Effector memory CD8-positive, alpha-beta T cell (primary cell): ENCODE results near the gene SMYD3.

ENCODE experiments used
- ATAC-seq: fragments of 150-1000 bp; cut with Tn5 transposase; replicated peaks from 2 replicates; pipeline ENCODE4 v1.10.0; 2021; ENCODE audit warnings: mild to moderate bottlenecking, moderate library complexity
- DNase-seq, 3 experiments: peaks; one replicate each; pipeline ENCODE4 v3.0.0; 2021
- H3K27ac Mint-ChIP-seq, 2 donors: one replicate each; pipeline ENCODE4 v1.8.0; 2022; ENCODE audit warnings: mild to moderate bottlenecking in 2 of 2, mixed read lengths in 2 of 2, moderate library complexity in 2 of 2
- H3K27me3 Mint-ChIP-seq, 2 donors: one replicate each; pipeline ENCODE4 v1.8.0; 2022; ENCODE audit warnings: mixed read lengths in 2 of 2
- H3K36me3 Mint-ChIP-seq: one replicate; pipeline ENCODE4 v1.8.0; 2022; ENCODE audit warnings: mild to moderate bottlenecking, moderate library complexity, mixed read lengths; ENCODE audit not compliant: insufficient read depth
- H3K4me1 Mint-ChIP-seq, 2 donors: one replicate each; pipeline ENCODE4 v1.8.0; 2022; ENCODE audit warnings: low read depth in 2 of 2, mixed read lengths in 2 of 2
- H3K4me3 Mint-ChIP-seq, 2 donors: one replicate each; pipeline ENCODE4 v1.8.0; 2022; ENCODE audit warnings: mild to moderate bottlenecking in 2 of 2, mixed read lengths in 2 of 2, moderate library complexity in 2 of 2
- H3K9me3 Mint-ChIP-seq, 2 donors: one replicate each; pipeline ENCODE4 v1.8.0; 2022; ENCODE audit warnings: mixed read lengths in 2 of 2

The SMYD3 gene

GRCh38 chr1:246138781-246139180 is 368.3 kb downstream of the SMYD3 start:
- H3K27me3 Mint-ChIP-seq = no peaks in the 10 kb centered on the region
- no peak overlapping the region for H3K4me3 Mint-ChIP-seq
- H3K9me3 Mint-ChIP-seq = no peaks in the 10 kb centered on the region
- H3K27ac Mint-ChIP-seq = peak overlapping the region in 1 of 2 donors; percentile 54
- peaks cover 7% of the 10 kb centered on the region for H3K36me3 Mint-ChIP-seq
- peaks cover 0 to 5% of the 10 kb centered on the region in 2 donors for H3K4me1 Mint-ChIP-seq
- no peak for DNase-seq
- no peak for ATAC-seq

DNA sequence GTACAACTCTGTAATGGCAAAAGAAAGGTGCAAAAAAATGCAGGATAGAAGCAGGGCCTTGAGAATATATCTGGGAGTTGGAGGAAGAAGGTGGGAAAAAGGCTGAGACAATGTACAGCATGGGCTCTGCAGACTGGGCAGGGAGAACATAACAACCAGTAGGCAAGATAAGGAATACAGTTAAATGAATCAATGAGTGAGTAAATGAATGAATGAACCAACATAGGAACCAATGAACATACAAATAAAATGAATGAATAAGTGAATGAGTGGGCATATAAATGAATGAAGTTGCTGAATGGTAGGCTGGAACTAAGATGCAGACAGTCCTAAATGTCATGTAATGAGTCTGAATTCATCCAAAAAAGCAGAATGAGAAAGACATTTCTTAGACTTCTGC is 370.6 kb downstream of the SMYD3 start:
- DNase-seq = no peak
- no peak overlapping the region for H3K27ac Mint-ChIP-seq

GRCh38 chr1:246134789-246135188 is 372.3 kb downstream of the SMYD3 start:
- Mint-ChIP-seq H3K4me3 (no peak overlapping the region), H3K36me3 (peaks cover 7% of the 10 kb centered on the region), H3K9me3 (no peaks in the 10 kb centered on the region), H3K4me1 (peaks cover 0 to 5% of the 10 kb centered on the region in 2 donors), H3K27me3 (no peaks in the 10 kb centered on the region), H3K27ac (no peak overlapping the region)
- DNase-seq = no peak
- ATAC-seq = no peak

More for the DNA sequence above, 370.6 kb downstream of the SMYD3 start:
- no peak for ATAC-seq
- Mint-ChIP-seq H3K9me3 (no peaks in the 10 kb centered on the region), H3K4me3 (no peak overlapping the region), H3K27me3 (no peaks in the 10 kb centered on the region), H3K4me1 (peaks cover 0 to 5% of the 10 kb centered on the region in 2 donors), H3K36me3 (peaks cover 7% of the 10 kb centered on the region)

GRCh38 chr1:246131095-246131494 is 376.0 kb downstream of the SMYD3 start:
- no peaks in the 10 kb centered on the region for H3K27me3 Mint-ChIP-seq
- H3K9me3 Mint-ChIP-seq = no peaks in the 10 kb centered on the region
- H3K4me1 Mint-ChIP-seq = peaks cover 0 to under 1% of the 10 kb centered on the region in 2 donors
- no peak overlapping the region for H3K4me3 Mint-ChIP-seq
- H3K27ac Mint-ChIP-seq = no peak overlapping the region
- DNase-seq (no peak), ATAC-seq (no peak)
- H3K36me3 Mint-ChIP-seq = peaks cover 8% of the 10 kb centered on the region

- ATAC-seq (no peak), DNase-seq (no peak)
- H3K4me1 Mint-ChIP-seq = no peaks in the 10 kb centered on the region
- H3K27me3 Mint-ChIP-seq = no peaks in the 10 kb centered on the region
- H3K9me3 Mint-ChIP-seq = no peaks in the 10 kb centered on the region
- H3K27ac Mint-ChIP-seq = no peak overlapping the region
- H3K4me3 Mint-ChIP-seq = no peak overlapping the region
- H3K36me3 Mint-ChIP-seq = peaks cover 5% of the 10 kb centered on the region
Measured at GRCh38 chr1:246128494-246129069, 378.5 kb downstream of the SMYD3 start.

DNA sequence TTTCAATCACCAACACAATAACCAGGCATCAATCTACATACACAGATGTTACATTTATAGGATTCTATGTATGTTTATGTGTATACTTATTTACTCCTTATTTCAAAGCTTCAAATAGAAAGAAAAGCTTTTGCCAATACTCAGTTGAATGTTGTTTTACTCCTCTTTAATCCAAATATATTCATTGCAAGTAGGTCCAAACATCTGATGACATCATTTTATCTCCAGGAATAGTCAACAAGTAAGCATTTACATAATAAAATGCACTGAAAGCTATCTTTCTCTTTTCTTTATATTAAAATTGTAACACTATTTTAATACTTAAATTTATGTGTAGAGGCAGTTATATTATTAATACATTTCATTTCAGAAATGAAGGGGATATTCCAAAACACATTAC is 380.5 kb downstream of the SMYD3 start:
- DNase-seq (no peak), ATAC-seq (no peak)
- H3K36me3 Mint-ChIP-seq = peaks cover 5% of the 10 kb centered on the region
- H3K4me1 Mint-ChIP-seq = no peaks in the 10 kb centered on the region
- no peak overlapping the region for H3K4me3 Mint-ChIP-seq
- H3K27ac Mint-ChIP-seq = no peak overlapping the region
- no peaks in the 10 kb centered on the region for H3K9me3 Mint-ChIP-seq
- no peaks in the 10 kb centered on the region for H3K27me3 Mint-ChIP-seq

DNA sequence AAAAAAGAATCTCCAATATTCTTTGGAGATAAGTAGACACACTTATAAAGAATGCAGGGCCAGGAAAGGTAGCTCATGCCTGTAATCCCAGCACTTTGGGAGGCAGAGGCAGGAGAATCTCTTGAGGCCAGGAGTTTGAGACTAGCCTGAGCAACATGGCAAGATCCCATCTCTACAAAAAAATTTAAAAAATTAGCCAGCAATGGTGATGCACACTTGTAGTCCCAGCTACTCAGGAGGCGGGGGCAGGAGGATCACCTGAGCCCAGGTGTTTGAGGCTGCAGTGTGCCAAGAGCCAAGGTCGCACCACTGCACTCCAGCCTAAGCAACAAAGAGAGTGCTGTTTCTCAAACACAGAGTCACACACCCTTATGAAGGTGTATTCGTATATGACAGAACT is 385.0 kb downstream of the SMYD3 start:
- no peak for DNase-seq
- Mint-ChIP-seq H3K4me3 (no peak overlapping the region), H3K9me3 (no peaks in the 10 kb centered on the region), H3K27ac (no peak overlapping the region), H3K36me3 (no peaks in the 10 kb centered on the region), H3K27me3 (no peaks in the 10 kb centered on the region), H3K4me1 (peaks cover 0 to 2% of the 10 kb centered on the region in 2 donors)
- no peak for ATAC-seq

GRCh38 chr1:246121533-246121932 is 385.5 kb downstream of the SMYD3 start:
- Mint-ChIP-seq H3K9me3 (no peaks in the 10 kb centered on the region), H3K4me3 (no peak overlapping the region), H3K27ac (no peak overlapping the region), H3K27me3 (no peaks in the 10 kb centered on the region), H3K36me3 (no peaks in the 10 kb centered on the region), H3K4me1 (peaks cover 0 to 2% of the 10 kb centered on the region in 2 donors)
- ATAC-seq (no peak), DNase-seq (no peak)

DNA sequence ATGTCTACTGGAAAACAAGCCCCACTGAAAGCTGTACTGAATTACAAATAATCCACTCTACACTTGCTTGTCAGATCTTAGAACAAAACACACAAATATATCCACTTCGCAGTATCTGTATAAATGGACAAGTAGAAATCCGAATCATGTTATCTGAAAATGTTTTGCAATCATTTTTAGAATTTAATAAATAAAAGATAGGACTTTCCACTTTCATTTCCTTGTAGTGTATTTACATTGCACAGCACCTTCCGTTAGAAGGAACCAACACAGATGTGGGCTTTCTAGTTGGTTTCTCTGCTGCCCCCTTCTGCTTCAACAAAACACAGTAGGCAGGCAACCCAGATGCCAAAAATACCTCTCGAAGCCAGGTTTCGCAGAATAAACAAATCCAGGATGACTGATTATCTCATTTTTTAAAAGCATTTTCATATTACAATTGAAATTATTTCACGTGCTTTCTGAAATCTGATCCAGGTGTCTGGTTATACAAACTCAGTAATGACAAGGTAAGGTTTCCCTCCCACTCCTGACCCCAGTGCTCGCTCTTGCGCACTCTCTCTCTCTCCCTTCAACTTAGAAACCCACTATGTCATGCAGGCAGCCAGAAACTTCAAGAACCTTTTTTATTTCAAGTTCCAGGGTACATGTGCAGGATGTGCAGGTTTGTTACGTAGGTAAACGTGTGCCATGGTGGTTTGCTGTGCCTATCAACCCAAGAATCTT is 389.9 kb downstream of the SMYD3 start:
- H3K36me3 Mint-ChIP-seq = no peaks in the 10 kb centered on the region
- peak; percentile 85 for ATAC-seq
- H3K27me3 Mint-ChIP-seq = no peaks in the 10 kb centered on the region
- no peaks in the 10 kb centered on the region for H3K9me3 Mint-ChIP-seq
- H3K4me3 Mint-ChIP-seq = peak overlapping the region in 1 of 2 donors; percentile 34
- peaks cover 5% of the 10 kb centered on the region in 2 donors for H3K4me1 Mint-ChIP-seq
- H3K27ac Mint-ChIP-seq = peak overlapping the region in 1 of 2 donors; percentile 26
- peak; percentile 2 to 16 (median 5) for DNase-seq

DNA sequence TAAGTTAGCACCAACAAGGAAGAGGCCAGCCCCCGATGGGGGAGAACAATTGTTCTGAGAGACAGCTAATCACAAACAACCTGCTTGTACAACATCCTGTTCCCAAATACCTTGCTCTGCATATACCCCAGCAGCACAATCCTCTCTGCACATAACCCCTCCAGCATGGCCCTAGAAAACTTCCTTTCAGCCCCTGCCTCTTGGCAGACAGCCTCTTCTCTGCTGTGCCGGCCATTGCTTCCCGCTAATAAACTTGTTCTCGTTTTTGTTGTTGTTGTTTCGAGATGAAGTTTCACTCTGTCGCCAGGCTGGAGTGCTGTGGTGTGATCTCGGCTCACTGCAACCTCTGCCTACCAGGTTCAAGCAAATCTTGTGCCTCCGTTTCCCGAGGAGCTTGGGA is 392.7 kb downstream of the SMYD3 start:
- no peaks in the 10 kb centered on the region for H3K9me3 Mint-ChIP-seq
- no peaks in the 10 kb centered on the region for H3K27me3 Mint-ChIP-seq
- no peak overlapping the region for H3K4me3 Mint-ChIP-seq
- no peak for DNase-seq
- ATAC-seq = no peak
- H3K36me3 Mint-ChIP-seq = no peaks in the 10 kb centered on the region
- H3K4me1 Mint-ChIP-seq = peaks cover 5% of the 10 kb centered on the region in 2 donors
- H3K27ac Mint-ChIP-seq = no peak overlapping the region

- H3K27ac Mint-ChIP-seq = no peak overlapping the region
- no peak overlapping the region for H3K4me3 Mint-ChIP-seq
- no peaks in the 10 kb centered on the region for H3K9me3 Mint-ChIP-seq
- no peaks in the 10 kb centered on the region for H3K36me3 Mint-ChIP-seq
- H3K27me3 Mint-ChIP-seq = no peaks in the 10 kb centered on the region
- DNase-seq (no peak), ATAC-seq (no peak)
- H3K4me1 Mint-ChIP-seq = peaks cover 5 to 7% of the 10 kb centered on the region in 2 donors
Measured at GRCh38 chr1:246113555-246114095, 393.5 kb downstream of the SMYD3 start.

- ATAC-seq = no peak
- H3K4me1 Mint-ChIP-seq = peaks cover 5% of the 10 kb centered on the region in 2 donors
- DNase-seq = no peak
- no peaks in the 10 kb centered on the region for H3K27me3 Mint-ChIP-seq
- no peaks in the 10 kb centered on the region for H3K9me3 Mint-ChIP-seq
- H3K27ac Mint-ChIP-seq = no peak overlapping the region
- H3K36me3 Mint-ChIP-seq = no peaks in the 10 kb centered on the region
- no peak overlapping the region for H3K4me3 Mint-ChIP-seq
Measured at GRCh38 chr1:246111570-246111969, 395.5 kb downstream of the SMYD3 start.

DNA sequence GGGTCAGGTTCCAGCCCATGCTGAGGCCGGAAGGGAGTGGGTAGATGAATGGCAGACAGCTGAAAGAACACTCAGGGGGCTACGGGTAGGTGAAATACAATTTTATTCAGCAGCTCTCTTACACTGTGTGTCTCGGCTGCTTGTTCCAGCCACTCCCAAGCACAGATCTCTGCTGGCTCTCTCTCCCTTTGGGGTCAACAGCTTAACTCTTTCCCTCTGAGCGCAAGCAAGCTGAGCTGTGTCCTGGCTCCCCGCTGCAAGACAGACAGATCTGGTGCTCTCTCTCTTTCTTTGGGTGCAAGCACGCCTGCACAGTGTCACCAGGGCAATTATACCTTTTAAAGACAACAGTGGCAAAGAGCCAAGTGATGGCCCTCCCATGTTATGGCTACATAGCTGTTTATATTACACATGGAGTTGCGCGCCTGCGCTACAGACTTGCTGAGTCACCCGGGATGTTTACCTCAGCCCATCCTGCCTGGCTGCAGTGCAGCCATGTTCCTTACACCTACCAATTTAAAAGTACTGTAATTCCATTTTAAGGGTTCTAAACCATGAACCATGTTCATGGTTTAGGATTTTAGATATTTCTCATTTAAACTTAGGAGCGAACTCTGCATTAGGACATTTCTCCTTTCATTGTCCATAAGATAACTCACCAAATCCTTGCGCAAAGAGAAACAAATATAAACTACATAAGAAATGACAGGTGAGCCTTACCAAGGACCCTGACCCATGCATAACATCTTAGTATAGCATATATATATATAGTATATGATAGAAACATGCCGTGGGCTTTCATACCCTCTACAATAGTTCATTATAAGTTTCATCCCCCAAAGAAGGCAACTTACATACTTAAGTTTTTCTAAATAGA is 396.5 kb downstream of the SMYD3 start:
- H3K27ac Mint-ChIP-seq = no peak overlapping the region
- no peak for DNase-seq
- H3K36me3 Mint-ChIP-seq = no peaks in the 10 kb centered on the region
- H3K27me3 Mint-ChIP-seq = no peaks in the 10 kb centered on the region
- H3K9me3 Mint-ChIP-seq = no peaks in the 10 kb centered on the region
- no peak for ATAC-seq
- H3K4me3 Mint-ChIP-seq = no peak overlapping the region
- peaks cover 2 to 5% of the 10 kb centered on the region in 2 donors for H3K4me1 Mint-ChIP-seq
